ENCODE results near the gene PRICKLE2. TPM values are rescaled to one million over a fixed set of nuclear protein-coding genes. Genes with fewer than 3 reads are reported as not detected.

PRICKLE2 gene
- total RNA-seq, 1 donor from 2014 or later, result 10.8 TPM

- DNase-seq (ENCODE audit: low read depth), result no peak
- TF ChIP-seq CTCF (IDR thresholded peaks at IDR 0.05; ENCODE audit: insufficient read depth, low read length, poor library complexity, severe bottlenecking), result no peak
- no peaks in the 10 kb centered on the region for H3K36me3 ChIP-seq (ENCODE audit: control insufficient read depth, insufficient read depth, low read length)
- H3K4me3 ChIP-seq (ENCODE audit: low read depth, low read length), result no peak overlapping the region
- H3K27me3 ChIP-seq (ENCODE audit: control insufficient read depth, insufficient read depth, low read length), result no peaks in the 10 kb centered on the region
Measured at GRCh38 chr3:64081235-64081630, 144.0 kb downstream of the PRICKLE2 start.

GRCh38 chr3:64080616-64081234 is 144.5 kb downstream of the PRICKLE2 start:
- no peak overlapping the region for H3K4me3 ChIP-seq (ENCODE audit: low read depth, low read length)
- H3K27me3 ChIP-seq (ENCODE audit: control insufficient read depth, insufficient read depth, low read length), result no peaks in the 10 kb centered on the region
- DNase-seq (ENCODE audit: low read depth), result no peak
- no peak for TF ChIP-seq CTCF (IDR thresholded peaks at IDR 0.05; ENCODE audit: insufficient read depth, low read length, poor library complexity, severe bottlenecking)
- H3K36me3 ChIP-seq (ENCODE audit: control insufficient read depth, insufficient read depth, low read length), result no peaks in the 10 kb centered on the region

- Histone ChIP-seq H3K27me3 (ENCODE audit: control insufficient read depth, insufficient read depth, low read length) (no peaks in the 10 kb centered on the region), H3K36me3 (ENCODE audit: control insufficient read depth, insufficient read depth, low read length) (no peaks in the 10 kb centered on the region), H3K4me3 (ENCODE audit: low read depth, low read length) (no peak overlapping the region)
- no peak for TF ChIP-seq CTCF (IDR thresholded peaks at IDR 0.05; ENCODE audit: insufficient read depth, low read length, poor library complexity, severe bottlenecking)
- DNase-seq (ENCODE audit: low read depth), result no peak
Measured at GRCh38 chr3:64079369-64080150, 145.7 kb downstream of the PRICKLE2 start.

GRCh38 chr3:64078966-64079365 is 146.3 kb downstream of the PRICKLE2 start:
- TF ChIP-seq CTCF (IDR thresholded peaks at IDR 0.05; ENCODE audit: insufficient read depth, low read length, poor library complexity, severe bottlenecking), result no peak
- no peak for DNase-seq (ENCODE audit: low read depth)
- no peaks in the 10 kb centered on the region for H3K27me3 ChIP-seq (ENCODE audit: control insufficient read depth, insufficient read depth, low read length)

GRCh38 chr3:64074895-64075679 is 150.2 kb downstream of the PRICKLE2 start:
- Histone ChIP-seq H3K36me3 (ENCODE audit: control insufficient read depth, insufficient read depth, low read length) (no peaks in the 10 kb centered on the region), H3K27me3 (ENCODE audit: control insufficient read depth, insufficient read depth, low read length) (no peaks in the 10 kb centered on the region), H3K4me3 (ENCODE audit: low read depth, low read length) (no peak overlapping the region)
- TF ChIP-seq CTCF (IDR thresholded peaks at IDR 0.05; ENCODE audit: insufficient read depth, low read length, poor library complexity, severe bottlenecking), result no peak
- DNase-seq (ENCODE audit: low read depth), result no peak

More at GRCh38 chr3:64078966-64079365, 146.3 kb downstream of the PRICKLE2 start:
- H3K4me3 ChIP-seq (ENCODE audit: low read depth, low read length), result no peak overlapping the region
- no peaks in the 10 kb centered on the region for H3K36me3 ChIP-seq (ENCODE audit: control insufficient read depth, insufficient read depth, low read length)

All from kidney epithelial cell (primary cell).